ENCODE data around the gene KCTD10.
"Not testable (repeated sequence)": the region's sequence is repeated elsewhere in the genome, so short reads cannot be mapped to it uniquely, and the experiment has no call there.

The KCTD10 gene

GRCh38 chr12:109473526-109474270 is 3.4 kb downstream of the KCTD10 start:
- Histone ChIP-seq H3K36me3 (ENCODE audit: control insufficient read depth in 2 of 2, insufficient read depth in 2 of 2, low read length in 2 of 2) (peaks cover 10 to 12% of the 10 kb centered on the region in 2 donors), H3K27ac (ENCODE audit: low read length) (peak overlapping the region; percentile 24), H3K4me1 (ENCODE audit: control insufficient read depth, insufficient read depth, low read length) (peaks cover 49% of the 10 kb centered on the region)
- H3K9ac ChIP-seq (ENCODE audit: low read length in 2 of 2); H3K27me3 ChIP-seq (ENCODE audit: control insufficient read depth in 1 of 2, insufficient read depth in 2 of 2, low read length in 2 of 2); H3K4me3 ChIP-seq (ENCODE audit: low read length in 2 of 2); H3K9me3 ChIP-seq (ENCODE audit: control insufficient read depth in 2 of 2, low read length in 2 of 2): not testable (repeated sequence)

GRCh38 chr12:109473006-109473405 is 4.1 kb downstream of the KCTD10 start:
- Histone ChIP-seq H3K4me1 (ENCODE audit: control insufficient read depth, insufficient read depth, low read length) (peaks cover 48% of the 10 kb centered on the region), H3K9ac (ENCODE audit: low read length in 2 of 2) (peak overlapping the region in 1 of 2 donors; percentile 55), H3K4me3 (ENCODE audit: low read length in 2 of 2) (no peak overlapping the region), H3K9me3 (ENCODE audit: control insufficient read depth in 2 of 2, low read length in 2 of 2) (no peaks in the 10 kb centered on the region), H3K27me3 (ENCODE audit: control insufficient read depth in 1 of 2, insufficient read depth in 2 of 2, low read length in 2 of 2) (no peaks in the 10 kb centered on the region), H3K27ac (ENCODE audit: low read length) (peak overlapping the region; percentile 31), H3K36me3 (ENCODE audit: control insufficient read depth in 2 of 2, insufficient read depth in 2 of 2, low read length in 2 of 2) (peaks cover 14 to 17% of the 10 kb centered on the region in 2 donors)

- Histone ChIP-seq H3K4me1 (ENCODE audit: control insufficient read depth, insufficient read depth, low read length) (peaks cover 62% of the 10 kb centered on the region), H3K36me3 (ENCODE audit: control insufficient read depth in 2 of 2, insufficient read depth in 2 of 2, low read length in 2 of 2) (peaks cover 35 to 37% of the 10 kb centered on the region in 2 donors), H3K4me3 (ENCODE audit: low read length in 2 of 2) (no peak overlapping the region), H3K9me3 (ENCODE audit: control insufficient read depth in 2 of 2, low read length in 2 of 2) (no peaks in the 10 kb centered on the region), H3K9ac (ENCODE audit: low read length in 2 of 2) (no peak overlapping the region), H3K27me3 (ENCODE audit: control insufficient read depth in 1 of 2, insufficient read depth in 2 of 2, low read length in 2 of 2) (no peaks in the 10 kb centered on the region), H3K27ac (ENCODE audit: low read length) (peak overlapping the region; percentile 49)
These were observed 7.6 kb downstream of the KCTD10 start for GRCh38 chr12:109469517-109469916.

- H3K4me1 ChIP-seq (ENCODE audit: control insufficient read depth, insufficient read depth, low read length): peaks cover 63% of the 10 kb centered on the region
- no peaks in the 10 kb centered on the region for H3K27me3 ChIP-seq (ENCODE audit: control insufficient read depth in 1 of 2, insufficient read depth in 2 of 2, low read length in 2 of 2)
- H3K27ac ChIP-seq (ENCODE audit: low read length): peak overlapping the region; percentile 100
- peaks cover 35 to 37% of the 10 kb centered on the region in 2 donors for H3K36me3 ChIP-seq (ENCODE audit: control insufficient read depth in 2 of 2, insufficient read depth in 2 of 2, low read length in 2 of 2)
- H3K9me3 ChIP-seq (ENCODE audit: control insufficient read depth in 2 of 2, low read length in 2 of 2): no peaks in the 10 kb centered on the region
- H3K9ac ChIP-seq (ENCODE audit: low read length in 2 of 2): peak overlapping the region; percentile 21 to 41
- no peak overlapping the region for H3K4me3 ChIP-seq (ENCODE audit: low read length in 2 of 2)
These were observed 9.0 kb downstream of the KCTD10 start for GRCh38 chr12:109467978-109468676.

- H3K27ac ChIP-seq (ENCODE audit: low read length): peak overlapping the region; percentile 100
- H3K27me3 ChIP-seq (ENCODE audit: control insufficient read depth in 1 of 2, insufficient read depth in 2 of 2, low read length in 2 of 2): no peaks in the 10 kb centered on the region
- H3K4me3 ChIP-seq (ENCODE audit: low read length in 2 of 2): peak overlapping the region; percentile 5 to 49
- H3K36me3 ChIP-seq (ENCODE audit: control insufficient read depth in 2 of 2, insufficient read depth in 2 of 2, low read length in 2 of 2): peaks cover 35 to 37% of the 10 kb centered on the region in 2 donors
- H3K9me3 ChIP-seq (ENCODE audit: control insufficient read depth in 2 of 2, low read length in 2 of 2): no peaks in the 10 kb centered on the region
- peaks cover 75% of the 10 kb centered on the region for H3K4me1 ChIP-seq (ENCODE audit: control insufficient read depth, insufficient read depth, low read length)
- peak overlapping the region; percentile 41 to 47 for H3K9ac ChIP-seq (ENCODE audit: low read length in 2 of 2)
These were observed 10.3 kb downstream of the KCTD10 start for GRCh38 chr12:109466821-109467220.

- Histone ChIP-seq H3K27me3 (ENCODE audit: control insufficient read depth in 1 of 2, insufficient read depth in 2 of 2, low read length in 2 of 2) (no peaks in the 10 kb centered on the region), H3K27ac (ENCODE audit: low read length) (peak overlapping the region; percentile 100), H3K4me3 (ENCODE audit: low read length in 2 of 2) (peak overlapping the region; percentile 29 to 49), H3K4me1 (ENCODE audit: control insufficient read depth, insufficient read depth, low read length) (peaks cover 80% of the 10 kb centered on the region), H3K36me3 (ENCODE audit: control insufficient read depth in 2 of 2, insufficient read depth in 2 of 2, low read length in 2 of 2) (peaks cover 35 to 37% of the 10 kb centered on the region in 2 donors), H3K9ac (ENCODE audit: low read length in 2 of 2) (peak overlapping the region; percentile 36 to 41), H3K9me3 (ENCODE audit: control insufficient read depth in 2 of 2, low read length in 2 of 2) (no peaks in the 10 kb centered on the region)
These were observed 10.8 kb downstream of the KCTD10 start for GRCh38 chr12:109466305-109466704.

- peak overlapping the region; percentile 100 for H3K27ac ChIP-seq (ENCODE audit: low read length)
- no peaks in the 10 kb centered on the region for H3K9me3 ChIP-seq (ENCODE audit: control insufficient read depth in 2 of 2, low read length in 2 of 2)
- H3K36me3 ChIP-seq (ENCODE audit: control insufficient read depth in 2 of 2, insufficient read depth in 2 of 2, low read length in 2 of 2): peaks cover 37 to 41% of the 10 kb centered on the region in 2 donors
- H3K4me1 ChIP-seq (ENCODE audit: control insufficient read depth, insufficient read depth, low read length): peaks cover 87% of the 10 kb centered on the region
- H3K4me3 ChIP-seq (ENCODE audit: low read length in 2 of 2): peak overlapping the region in 1 of 2 donors; percentile 29
- H3K9ac ChIP-seq (ENCODE audit: low read length in 2 of 2): peak overlapping the region in 1 of 2 donors; percentile 67
- no peaks in the 10 kb centered on the region for H3K27me3 ChIP-seq (ENCODE audit: control insufficient read depth in 1 of 2, insufficient read depth in 2 of 2, low read length in 2 of 2)
These were observed 12.3 kb downstream of the KCTD10 start for GRCh38 chr12:109464642-109465351.

GRCh38 chr12:109463756-109464155 is 13.3 kb downstream of the KCTD10 start:
- Histone ChIP-seq H3K27me3 (ENCODE audit: control insufficient read depth in 1 of 2, insufficient read depth in 2 of 2, low read length in 2 of 2) (no peaks in the 10 kb centered on the region), H3K4me3 (ENCODE audit: low read length in 2 of 2) (peak overlapping the region; percentile 26 to 64), H3K9me3 (ENCODE audit: control insufficient read depth in 2 of 2, low read length in 2 of 2) (no peaks in the 10 kb centered on the region), H3K27ac (ENCODE audit: low read length) (peak overlapping the region; percentile 100), H3K36me3 (ENCODE audit: control insufficient read depth in 2 of 2, insufficient read depth in 2 of 2, low read length in 2 of 2) (peaks cover 32 to 33% of the 10 kb centered on the region in 2 donors), H3K9ac (ENCODE audit: low read length in 2 of 2) (peak overlapping the region; percentile 67 to 93), H3K4me1 (ENCODE audit: control insufficient read depth, insufficient read depth, low read length) (peaks cover 94% of the 10 kb centered on the region)

GRCh38 chr12:109462868-109463692 is 14.0 kb downstream of the KCTD10 start:
- Histone ChIP-seq H3K9ac (ENCODE audit: low read length in 2 of 2) (peak overlapping the region; percentile 93 to 94), H3K4me3 (ENCODE audit: low read length in 2 of 2) (peak overlapping the region; percentile 26 to 64), H3K27ac (ENCODE audit: low read length) (peak overlapping the region; percentile 100), H3K36me3 (ENCODE audit: control insufficient read depth in 2 of 2, insufficient read depth in 2 of 2, low read length in 2 of 2) (peaks cover 29 to 30% of the 10 kb centered on the region in 2 donors), H3K4me1 (ENCODE audit: control insufficient read depth, insufficient read depth, low read length) (peaks cover 98% of the 10 kb centered on the region), H3K9me3 (ENCODE audit: control insufficient read depth in 2 of 2, low read length in 2 of 2) (no peaks in the 10 kb centered on the region), H3K27me3 (ENCODE audit: control insufficient read depth in 1 of 2, insufficient read depth in 2 of 2, low read length in 2 of 2) (no peaks in the 10 kb centered on the region)
